Fibroblast of lung (primary cell): Measurements from ENCODE around the gene NT5C1A.

Experiments
- CTCF ChIP-seq, 2 donors: IDR thresholded peaks in 1 of 2; conservative IDR thresholded peaks in 1 of 2; 1 replicate in 1 of 2; 2 replicates in 1 of 2; pipeline ENCODE4 v1.5.1; 2011 to 2012; ENCODE audit warnings: low read length in 2 of 2, control low read depth in 1 of 2, inconsistent platforms in 1 of 2, low read depth in 1 of 2, mild to moderate bottlenecking in 1 of 2
- EZH2 ChIP-seq: IDR thresholded peaks from 2 replicates; pipeline ENCODE4 v1.5.1; 2012; ENCODE audit warnings: low read length, control low read depth, mild to moderate bottlenecking; ENCODE audit errors: missing control alignments

GRCh38 chr1:39691383-39692151, 19.7 kb upstream of the NT5C1A start, which contains the start of gene HPCAL4:
- TF ChIP-seq CTCF (conservative IDR thresholded peaks at IDR 0.05 in 1 of 2, IDR thresholded peaks at IDR 0.05 in 1 of 2; ENCODE audit: low read depth in 1 of 2, low read length in 2 of 2) (no peak), EZH2 (peak; percentile 97)
